Measurements from ENCODE around the gene NPIPA5. TPM values are rescaled to one million over a fixed set of nuclear protein-coding genes. Genes with fewer than 3 reads are reported as not detected.
"Not testable (repeated sequence)": the region's sequence is repeated elsewhere in the genome, so short reads cannot be mapped to it uniquely, and the experiment has no call there.

The NPIPA5 gene
- total and polyA plus RNA-seq, 9 donors, result 3.9 to 92.2 (median 21.0) TPM

DNA sequence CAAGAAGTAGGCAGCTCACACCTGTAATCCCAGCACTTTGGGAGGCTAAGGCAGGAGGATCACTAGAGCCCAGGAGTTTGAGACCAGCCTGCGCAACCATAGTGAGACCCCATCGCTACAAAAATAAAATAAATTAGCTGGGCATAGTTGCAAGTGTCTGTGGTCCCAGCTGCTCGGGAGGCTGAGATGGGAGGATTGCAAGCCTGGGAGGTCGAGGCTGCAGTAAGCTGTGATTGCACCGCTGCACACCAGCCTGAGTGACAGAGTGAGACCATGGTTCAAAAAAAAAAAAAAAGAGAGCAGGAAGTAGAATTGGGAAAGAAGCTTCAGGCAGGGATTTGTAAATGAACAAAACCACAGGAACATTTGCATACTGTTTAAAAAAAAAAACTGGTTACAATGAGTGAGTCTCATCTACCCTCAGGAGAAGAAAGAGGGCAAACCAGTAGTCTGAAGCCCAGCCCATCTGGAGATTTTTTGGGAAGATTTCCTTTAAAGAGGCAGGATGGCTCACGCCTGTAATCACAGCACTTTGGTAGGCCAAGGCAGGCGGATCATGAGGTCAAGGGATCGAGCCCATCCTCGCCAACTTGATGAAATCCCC, 25.4 kb upstream of the NPIPA5 start:
- intact Hi-C loops (cut with DNase I), result no loop called here
- H3K27me3 ChIP-seq, result no peaks in the 10 kb centered on the region
- H3K9me3 ChIP-seq, result no peaks in the 10 kb centered on the region
- TF ChIP-seq, protein P1, sequence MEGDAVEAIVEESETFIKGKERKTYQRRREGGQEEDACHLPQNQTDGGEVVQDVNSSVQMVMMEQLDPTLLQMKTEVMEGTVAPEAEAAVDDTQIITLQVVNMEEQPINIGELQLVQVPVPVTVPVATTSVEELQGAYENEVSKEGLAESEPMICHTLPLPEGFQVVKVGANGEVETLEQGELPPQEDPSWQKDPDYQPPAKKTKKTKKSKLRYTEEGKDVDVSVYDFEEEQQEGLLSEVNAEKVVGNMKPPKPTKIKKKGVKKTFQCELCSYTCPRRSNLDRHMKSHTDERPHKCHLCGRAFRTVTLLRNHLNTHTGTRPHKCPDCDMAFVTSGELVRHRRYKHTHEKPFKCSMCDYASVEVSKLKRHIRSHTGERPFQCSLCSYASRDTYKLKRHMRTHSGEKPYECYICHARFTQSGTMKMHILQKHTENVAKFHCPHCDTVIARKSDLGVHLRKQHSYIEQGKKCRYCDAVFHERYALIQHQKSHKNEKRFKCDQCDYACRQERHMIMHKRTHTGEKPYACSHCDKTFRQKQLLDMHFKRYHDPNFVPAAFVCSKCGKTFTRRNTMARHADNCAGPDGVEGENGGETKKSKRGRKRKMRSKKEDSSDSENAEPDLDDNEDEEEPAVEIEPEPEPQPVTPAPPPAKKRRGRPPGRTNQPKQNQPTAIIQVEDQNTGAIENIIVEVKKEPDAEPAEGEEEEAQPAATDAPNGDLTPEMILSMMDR (IDR thresholded peaks at IDR 0.05), result no peak
- no peak for TF ChIP-seq EP300 (IDR thresholded peaks at IDR 0.05)
- WGBS, 3 donors, result 95 to 98% (median 97%) methylated on average over 9 of the region's 9 CpGs
- H3K4me1 ChIP-seq (ENCODE audit: insufficient read depth), result no peaks in the 10 kb centered on the region
- DNase-seq, result no peak
- H3K36me3 ChIP-seq, result no peaks in the 10 kb centered on the region
- no peak overlapping the region for H3K4me3 ChIP-seq
- H3K27ac ChIP-seq, result no peak overlapping the region

DNA sequence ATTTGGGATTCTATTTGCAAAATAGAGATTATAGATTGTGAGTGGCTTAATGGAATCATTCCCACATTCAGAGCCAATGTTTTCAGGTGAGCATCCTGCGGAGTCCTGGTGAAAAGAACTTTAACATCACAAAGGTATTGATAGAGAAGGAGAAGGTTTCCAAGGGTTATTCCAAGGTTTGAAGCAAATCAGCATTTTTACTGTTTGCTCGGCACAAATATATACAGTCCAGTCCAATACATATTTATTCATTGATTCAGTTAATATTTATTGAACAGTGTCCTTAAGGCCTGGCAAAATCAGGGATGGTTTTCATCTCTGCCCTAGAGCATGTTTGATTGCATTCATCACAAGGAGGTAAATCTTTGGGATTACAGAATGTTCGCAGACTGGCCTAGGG, 23.9 kb upstream of the NPIPA5 start:
- Histone ChIP-seq H3K4me3 (no peak overlapping the region), H3K27ac (no peak overlapping the region), H3K9me3 (no peaks in the 10 kb centered on the region), H3K27me3 (no peaks in the 10 kb centered on the region), H3K4me1 (ENCODE audit: insufficient read depth) (no peaks in the 10 kb centered on the region), H3K36me3 (no peaks in the 10 kb centered on the region)
- TF ChIP-seq, protein P1 (IDR thresholded peaks at IDR 0.05), result no peak
- TF ChIP-seq POLR2A (IDR thresholded peaks at IDR 0.05) (no peak), EP300 (IDR thresholded peaks at IDR 0.05) (no peak)
- WGBS, 3 donors, result 96 to 98% (median 98%) methylated on average over 3 of the region's 3 CpGs
- DNase-seq, result no peak
- intact Hi-C loops (cut with DNase I), result no loop called here

DNA sequence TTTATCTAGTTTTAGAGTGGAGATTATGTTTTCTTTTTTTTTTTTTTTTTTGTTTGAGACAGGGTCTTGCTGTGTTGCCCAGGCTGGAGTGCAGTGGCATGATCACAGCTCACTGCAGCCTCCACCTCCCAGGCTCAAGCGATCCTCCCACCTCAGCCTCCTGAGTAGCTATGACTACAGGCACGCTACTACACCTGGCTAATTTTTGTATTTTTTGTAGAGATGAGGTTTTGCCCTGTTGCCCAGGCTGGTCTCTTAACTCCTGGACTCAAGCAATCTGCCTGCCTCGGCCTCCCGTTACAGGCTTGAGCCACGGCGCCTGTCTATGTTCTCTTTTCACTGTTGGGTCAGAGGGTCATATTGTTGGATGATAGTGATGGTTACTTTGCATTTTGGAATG, 22.2 kb upstream of the NPIPA5 start:
- H3K4me3 ChIP-seq; H3K9me3 ChIP-seq; H3K27ac ChIP-seq; intact Hi-C loops (cut with DNase I); H3K36me3 ChIP-seq; H3K4me1 ChIP-seq (ENCODE audit: insufficient read depth); DNase-seq; H3K27me3 ChIP-seq: not testable (repeated sequence)
- WGBS, 3 donors, result 92 to 96% (median 94%) methylated on average over 6 of the region's 6 CpGs

DNA sequence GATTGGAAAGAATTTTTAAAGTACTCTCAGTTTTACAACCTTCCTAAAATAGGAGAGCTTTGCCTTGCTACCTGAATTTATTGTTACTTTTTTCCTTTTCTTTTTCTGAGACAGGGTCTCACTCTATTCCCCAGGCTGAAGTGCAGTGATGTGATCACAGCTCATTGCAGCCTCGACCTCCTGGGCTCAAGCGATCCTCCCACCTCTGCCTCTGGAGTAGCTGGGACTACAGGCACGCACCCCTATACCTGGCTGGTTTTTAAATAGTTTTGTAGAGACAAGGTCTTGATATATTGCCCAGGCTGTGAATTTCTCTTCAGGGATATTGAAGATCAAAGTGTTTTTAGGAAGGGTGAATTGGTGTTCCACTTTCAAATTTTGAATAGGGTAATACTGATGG, 21.2 kb upstream of the NPIPA5 start:
- Histone ChIP-seq H3K27ac (no peak overlapping the region), H3K9me3 (no peaks in the 10 kb centered on the region), H3K27me3 (no peaks in the 10 kb centered on the region), H3K4me3 (no peak overlapping the region), H3K36me3 (no peaks in the 10 kb centered on the region), H3K4me1 (ENCODE audit: insufficient read depth) (peaks cover 2% of the 10 kb centered on the region)
- intact Hi-C loops (cut with DNase I), result loop anchor here in 1 of 4 donors (2.0 kb wide), 1 partner anchor 41 kb away; no protein-coding TSS in a partner anchor
- no peak for DNase-seq
- TF ChIP-seq POLR2A (IDR thresholded peaks at IDR 0.05), result no peak
- TF ChIP-seq, protein P1 (IDR thresholded peaks at IDR 0.05), result no peak
- no peak for TF ChIP-seq EP300 (IDR thresholded peaks at IDR 0.05)
- 80 to 84% (median 81%) methylated on average over 3 of the region's 3 CpGs for WGBS, 3 donors

DNA sequence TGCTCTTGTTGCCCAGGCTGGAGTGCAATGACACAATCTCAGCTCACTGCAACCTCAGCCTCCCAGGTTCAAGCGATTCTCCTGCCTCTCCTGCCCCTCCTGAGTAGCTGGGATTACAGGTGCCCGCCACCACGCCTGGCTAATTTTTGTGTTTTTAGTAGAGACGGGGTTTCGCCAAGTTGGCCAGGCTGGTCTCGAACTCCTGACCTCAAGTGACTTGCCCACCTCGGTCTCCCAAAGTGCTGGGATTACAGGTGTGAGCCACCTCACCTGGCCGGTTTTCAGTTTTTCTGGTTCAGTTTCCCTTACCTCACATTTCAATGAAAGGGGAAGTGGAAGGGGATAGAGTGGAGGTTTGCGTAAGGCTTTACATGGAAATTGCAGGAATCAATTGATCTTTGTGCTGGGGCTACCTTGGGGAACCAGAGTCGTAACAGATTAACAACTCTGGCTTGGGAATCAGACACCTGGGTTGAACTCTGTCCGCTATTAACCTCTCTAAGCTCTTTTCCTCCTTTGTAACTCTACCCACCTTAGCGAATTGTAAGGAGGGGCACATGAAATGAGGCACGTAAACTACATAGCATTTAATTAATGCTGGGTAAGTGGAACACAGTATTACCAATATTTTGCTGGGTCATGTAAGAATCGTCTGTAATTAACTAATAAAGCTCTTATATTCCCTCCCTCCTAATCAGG, 20.7 kb upstream of the NPIPA5 start:
- WGBS, 3 donors, result 77 to 83% (median 81%) methylated on average over 14 of the region's 14 CpGs
- TF ChIP-seq EP300 (IDR thresholded peaks at IDR 0.05), result no peak
- no peak for TF ChIP-seq POLR2A (IDR thresholded peaks at IDR 0.05)
- TF ChIP-seq, protein P1 (IDR thresholded peaks at IDR 0.05), result no peak
- H3K36me3 ChIP-seq, result no peaks in the 10 kb centered on the region
- no peaks in the 10 kb centered on the region for H3K27me3 ChIP-seq
- H3K4me1 ChIP-seq (ENCODE audit: insufficient read depth), result peaks cover 2% of the 10 kb centered on the region
- no peak overlapping the region for H3K27ac ChIP-seq
- DNase-seq, result no peak
- intact Hi-C loops (cut with DNase I), result loop anchor here in 1 of 4 donors (2.0 kb wide), 1 partner anchor 42 kb away; no protein-coding TSS in a partner anchor
- no peak overlapping the region for H3K4me3 ChIP-seq
- H3K9me3 ChIP-seq, result no peaks in the 10 kb centered on the region
